ENCODE measurements around the gene IL6ST. TPM values are rescaled to one million over a fixed set of nuclear protein-coding genes. Genes with fewer than 3 reads are reported as not detected.

Gene IL6ST
- total and polyA plus RNA-seq, 2 experiments from 2014 or later, result 219 to 503 TPM

DNA sequence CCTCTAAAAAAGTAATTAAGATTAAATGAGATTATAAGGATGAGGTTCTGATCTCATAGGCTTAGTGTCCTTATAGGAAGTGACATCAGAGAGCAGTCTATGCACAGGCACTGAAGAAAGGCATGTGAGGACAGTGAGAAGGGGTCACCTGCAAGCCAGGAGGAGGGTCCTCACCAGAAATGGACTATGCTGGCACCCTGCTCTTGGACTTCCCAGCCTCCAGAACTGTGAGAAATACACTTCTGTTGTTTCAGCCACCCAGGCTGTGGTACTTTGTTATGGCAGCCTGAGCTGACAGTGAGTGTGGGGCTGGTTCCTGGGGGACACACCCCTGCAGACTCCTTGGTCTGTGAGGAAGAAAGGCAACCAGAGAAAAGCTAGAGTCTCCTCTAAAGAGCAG is 34.7 kb upstream of the IL6ST start:
- no peaks in the 10 kb centered on the region for H3K9me3 ChIP-seq (ENCODE audit: low read depth)
- peak overlapping the region; percentile 76 for H3K27ac ChIP-seq
- H3K4me1 ChIP-seq (ENCODE audit: insufficient read depth), result peaks cover 22% of the 10 kb centered on the region

DNA sequence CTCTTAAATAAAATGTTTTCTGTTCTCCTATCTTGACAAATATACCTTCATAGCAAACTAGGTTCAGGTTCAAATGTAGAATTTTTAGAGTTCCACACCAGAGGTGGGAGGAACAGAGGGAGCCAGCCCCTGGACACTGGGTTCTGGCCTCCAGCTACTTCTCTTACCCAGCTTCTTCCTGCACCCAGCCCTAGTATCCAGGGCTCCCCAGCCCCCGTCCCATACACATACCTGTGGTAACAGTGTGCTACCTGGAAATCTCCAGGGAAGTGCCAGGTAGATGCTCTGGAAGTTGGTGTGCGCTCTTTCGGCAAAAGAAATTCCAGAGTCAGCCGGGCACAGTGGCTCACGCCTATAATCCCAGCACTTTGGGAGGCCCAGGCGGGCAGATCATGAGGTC is 33.9 kb upstream of the IL6ST start:
- H3K79me2 ChIP-seq, result no peaks in the 10 kb centered on the region
- DNase-seq (ENCODE audit: low spot score), result no peak
- no peak overlapping the region for H2AFZ ChIP-seq
- WGBS (ENCODE audit: low lambda C conversion rate, missing lambda C conversion rate), result 95% methylated on average over 6 of the region's 6 CpGs
- no peaks in the 10 kb centered on the region for H3K27me3 ChIP-seq
- H3K4me1 ChIP-seq (ENCODE audit: insufficient read depth), result peaks cover 24% of the 10 kb centered on the region
- H3K9me2 ChIP-seq (replicated peaks; ENCODE audit: insufficient read depth), result no peaks in the 10 kb centered on the region
- H4K20me1 ChIP-seq (ENCODE audit: insufficient read depth, poor library complexity, severe bottlenecking), result no peaks in the 10 kb centered on the region
- H3K36me3 ChIP-seq (replicated peaks; ENCODE audit: insufficient read depth, low read depth), result no peaks in the 10 kb centered on the region
- H3K4me3 ChIP-seq, result no peak overlapping the region
- H3K9me3 ChIP-seq (ENCODE audit: low read depth), result no peaks in the 10 kb centered on the region
- H3K27ac ChIP-seq, result no peak overlapping the region
- no peak overlapping the region for H3K4me2 ChIP-seq
- TF ChIP-seq EZH2 (IDR thresholded peaks at IDR 0.05; ENCODE audit: borderline replicate concordance) (no peak), EZH2phosphoT487 (IDR thresholded peaks at IDR 0.05; ENCODE audit: low read depth, severe bottlenecking, unreplicated experiment) (no peak)
- TF ChIP-seq, protein P1, sequence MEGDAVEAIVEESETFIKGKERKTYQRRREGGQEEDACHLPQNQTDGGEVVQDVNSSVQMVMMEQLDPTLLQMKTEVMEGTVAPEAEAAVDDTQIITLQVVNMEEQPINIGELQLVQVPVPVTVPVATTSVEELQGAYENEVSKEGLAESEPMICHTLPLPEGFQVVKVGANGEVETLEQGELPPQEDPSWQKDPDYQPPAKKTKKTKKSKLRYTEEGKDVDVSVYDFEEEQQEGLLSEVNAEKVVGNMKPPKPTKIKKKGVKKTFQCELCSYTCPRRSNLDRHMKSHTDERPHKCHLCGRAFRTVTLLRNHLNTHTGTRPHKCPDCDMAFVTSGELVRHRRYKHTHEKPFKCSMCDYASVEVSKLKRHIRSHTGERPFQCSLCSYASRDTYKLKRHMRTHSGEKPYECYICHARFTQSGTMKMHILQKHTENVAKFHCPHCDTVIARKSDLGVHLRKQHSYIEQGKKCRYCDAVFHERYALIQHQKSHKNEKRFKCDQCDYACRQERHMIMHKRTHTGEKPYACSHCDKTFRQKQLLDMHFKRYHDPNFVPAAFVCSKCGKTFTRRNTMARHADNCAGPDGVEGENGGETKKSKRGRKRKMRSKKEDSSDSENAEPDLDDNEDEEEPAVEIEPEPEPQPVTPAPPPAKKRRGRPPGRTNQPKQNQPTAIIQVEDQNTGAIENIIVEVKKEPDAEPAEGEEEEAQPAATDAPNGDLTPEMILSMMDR (IDR thresholded peaks at IDR 0.05; ENCODE audit: poor library complexity), result no peak

More for the DNA sequence above, 34.7 kb upstream of the IL6ST start:
- no peak for DNase-seq (ENCODE audit: low spot score)
- H3K27me3 ChIP-seq, result no peaks in the 10 kb centered on the region
- no peaks in the 10 kb centered on the region for H4K20me1 ChIP-seq (ENCODE audit: insufficient read depth, poor library complexity, severe bottlenecking)
- no peak overlapping the region for H3K4me3 ChIP-seq
- H3K79me2 ChIP-seq, result no peaks in the 10 kb centered on the region
- no peak for TF ChIP-seq EZH2phosphoT487 (IDR thresholded peaks at IDR 0.05; ENCODE audit: low read depth, severe bottlenecking, unreplicated experiment)
- TF ChIP-seq EZH2 (IDR thresholded peaks at IDR 0.05; ENCODE audit: borderline replicate concordance), result no peak
- TF ChIP-seq, protein P1 (IDR thresholded peaks at IDR 0.05; ENCODE audit: poor library complexity), result no peak
- H3K36me3 ChIP-seq (replicated peaks; ENCODE audit: insufficient read depth, low read depth), result no peaks in the 10 kb centered on the region
- no peaks in the 10 kb centered on the region for H3K9me2 ChIP-seq (replicated peaks; ENCODE audit: insufficient read depth)
- H2AFZ ChIP-seq, result no peak overlapping the region
- no peak overlapping the region for H3K4me2 ChIP-seq

DNA sequence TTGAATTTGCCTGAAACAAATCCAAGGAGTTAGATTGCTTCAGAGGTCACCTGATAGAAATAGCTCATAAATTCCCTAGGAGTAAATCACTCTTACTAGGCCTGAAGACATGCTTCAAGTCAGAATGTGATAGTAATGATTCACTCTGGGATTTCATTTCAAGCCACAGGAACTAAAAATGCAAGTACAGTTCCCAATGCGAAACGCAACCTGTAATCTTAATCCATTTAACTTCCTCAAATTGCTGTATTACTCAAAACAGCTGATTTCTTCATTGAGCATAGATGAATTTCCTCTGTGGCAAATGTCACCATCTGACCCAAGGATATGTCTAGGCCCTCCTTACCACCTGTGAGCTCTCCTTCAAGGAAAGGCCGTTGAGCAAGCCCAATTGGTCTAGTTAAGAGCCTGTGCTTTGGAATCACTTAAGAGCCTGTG is 32.1 kb upstream of the IL6ST start:
- H3K27ac ChIP-seq, result peak overlapping the region; percentile 82
- H2AFZ ChIP-seq, result no peak overlapping the region
- no peaks in the 10 kb centered on the region for H3K36me3 ChIP-seq (replicated peaks; ENCODE audit: insufficient read depth, low read depth)
- H3K79me2 ChIP-seq, result no peaks in the 10 kb centered on the region
- H3K9me3 ChIP-seq (ENCODE audit: low read depth), result no peaks in the 10 kb centered on the region
- no peaks in the 10 kb centered on the region for H4K20me1 ChIP-seq (ENCODE audit: insufficient read depth, poor library complexity, severe bottlenecking)
- no peak overlapping the region for H3K4me3 ChIP-seq
- DNase-seq (ENCODE audit: low spot score), result peak; percentile 34
- H3K4me2 ChIP-seq, result no peak overlapping the region
- WGBS (ENCODE audit: low lambda C conversion rate, missing lambda C conversion rate), result 81% methylated on average over 3 of the region's 3 CpGs
- TF ChIP-seq EZH2phosphoT487 (IDR thresholded peaks at IDR 0.05; ENCODE audit: low read depth, severe bottlenecking, unreplicated experiment) (no peak), EZH2 (IDR thresholded peaks at IDR 0.05; ENCODE audit: borderline replicate concordance) (no peak)
- TF ChIP-seq, protein P1 (IDR thresholded peaks at IDR 0.05; ENCODE audit: poor library complexity), result no peak
- peaks cover 24% of the 10 kb centered on the region for H3K4me1 ChIP-seq (ENCODE audit: insufficient read depth)
- H3K27me3 ChIP-seq, result no peaks in the 10 kb centered on the region
- H3K9me2 ChIP-seq (replicated peaks; ENCODE audit: insufficient read depth), result no peaks in the 10 kb centered on the region
